LHCN-M2 (cell line): ENCODE measurements around the gene SASH1. TPM values are rescaled to one million over a fixed set of nuclear protein-coding genes. Genes with fewer than 3 reads are reported as not detected.

ENCODE experiments used
- DNase-seq: peaks from one replicate; pipeline ENCODE4 v3.0.0-alpha.2; 2012; ENCODE audit warnings: low read depth
- total RNA-seq: library from RNA; depleted of rRNA; stranded (reverse); fragments of >200 nt; gene quantifications from 2 replicates; pipeline ENCODE4 v1.2.3, GENCODE V29; 2014

SASH1 gene
- total RNA-seq, 1 experiment from 2014 or later, result 29.8 TPM

GRCh38 chr6:148457843-148458159, 115.2 kb downstream of the SASH1 start:
- peak; percentile 24 for DNase-seq

DNA sequence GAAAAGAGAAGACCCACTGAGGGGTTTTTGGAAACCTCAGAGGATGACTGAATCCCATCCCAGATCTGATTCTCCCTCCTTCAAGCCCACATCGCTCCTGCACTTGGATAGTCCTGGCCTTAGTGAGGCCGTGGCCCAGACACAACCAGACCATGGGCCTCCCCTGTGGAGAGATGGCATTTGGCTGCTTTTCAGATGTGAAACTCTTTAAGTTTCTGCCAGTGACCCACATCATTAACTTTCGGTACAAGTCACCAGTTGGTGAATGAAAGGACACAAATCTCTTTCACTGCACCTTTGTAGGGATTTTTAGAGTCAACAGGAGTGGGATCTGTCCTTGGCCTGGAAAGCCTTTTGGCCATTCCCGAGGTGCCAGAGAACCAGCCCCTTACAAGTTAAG, 116.6 kb downstream of the SASH1 start:
- no peak for DNase-seq

DNA sequence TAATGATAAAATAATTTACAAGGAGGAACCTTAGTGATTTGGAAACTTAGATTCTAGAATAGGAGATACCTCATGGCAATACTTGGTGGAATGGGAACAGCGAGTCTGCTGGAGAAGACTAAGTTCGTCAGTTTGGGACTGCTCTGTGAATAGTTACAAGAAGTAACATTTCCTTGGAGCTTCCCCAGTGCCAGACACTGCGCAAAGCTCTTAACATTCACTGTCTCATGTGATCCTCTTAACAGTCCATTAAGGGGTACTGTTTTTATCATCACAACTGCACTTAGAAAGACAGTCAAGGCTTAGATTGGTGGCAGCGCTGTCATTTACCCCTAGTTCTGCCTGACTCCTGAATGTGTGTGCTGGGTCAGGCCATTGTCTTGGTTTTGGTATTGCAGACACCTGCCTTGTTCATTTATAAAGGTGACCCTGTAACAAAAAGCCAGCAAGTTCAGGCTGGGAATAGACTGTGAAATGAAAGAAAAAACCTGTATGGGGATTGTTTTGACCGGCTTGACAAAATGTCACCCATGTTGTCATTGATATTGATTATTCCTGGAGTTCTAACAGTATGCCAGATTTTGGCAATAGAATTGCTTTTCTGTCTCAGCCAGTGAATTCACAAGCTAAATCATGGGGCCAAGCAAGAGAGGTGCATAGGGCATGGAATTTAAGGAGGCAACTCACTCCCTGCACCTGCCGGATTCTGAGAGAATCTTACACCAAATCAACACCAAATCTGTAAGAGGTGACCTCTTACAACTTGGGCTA, 118.4 kb downstream of the SASH1 start:
- DNase-seq, result no peak

DNA sequence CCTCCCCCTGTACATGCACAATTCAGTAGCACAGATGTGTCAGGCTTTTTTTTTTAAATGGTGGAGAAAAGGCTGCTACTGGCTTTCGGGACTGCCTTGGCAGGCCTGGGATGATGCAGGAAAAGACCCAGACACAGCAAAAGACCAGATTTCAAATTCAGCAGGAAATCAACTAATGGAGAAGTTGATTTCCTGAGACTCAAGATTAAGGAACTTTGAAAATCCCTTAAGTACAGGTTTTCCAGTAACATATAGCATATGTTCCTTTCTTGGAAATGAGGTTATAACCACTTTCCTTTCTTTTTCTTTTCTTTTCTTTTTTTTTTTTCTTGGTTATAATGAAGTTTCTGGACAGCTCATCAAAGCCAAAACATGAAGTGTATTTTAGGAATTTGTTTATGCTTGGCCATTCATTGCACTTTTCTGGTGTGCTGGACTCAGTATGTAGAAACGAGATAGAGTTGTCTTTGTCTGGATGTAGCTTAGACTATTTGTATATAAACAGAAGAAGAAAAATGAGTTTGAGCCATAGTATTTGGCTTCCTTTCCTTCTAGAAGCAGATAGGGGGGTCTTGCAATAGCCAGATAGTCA, 119.4 kb downstream of the SASH1 start:
- no peak for DNase-seq

DNA sequence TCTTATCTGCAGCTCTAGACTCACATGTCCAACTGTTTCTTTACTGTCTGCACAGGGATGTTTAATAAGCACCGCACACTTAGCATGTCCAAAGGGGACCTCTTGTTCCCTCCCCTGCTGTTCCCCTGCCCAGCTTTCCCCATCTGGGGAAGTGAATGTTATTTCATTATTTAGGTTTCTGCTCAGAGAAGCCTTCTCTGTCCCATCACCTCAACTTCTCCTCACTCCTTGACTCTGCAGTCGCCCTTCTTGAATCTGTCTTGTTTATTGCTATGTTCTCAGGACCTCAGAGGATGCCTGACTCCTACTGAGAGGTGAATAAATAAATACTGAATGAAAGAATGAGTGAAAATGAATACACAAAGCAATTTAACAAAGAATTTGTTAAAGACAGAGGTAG, 121.0 kb downstream of the SASH1 start:
- no peak for DNase-seq

GRCh38 chr6:148464319-148465010, 121.8 kb downstream of the SASH1 start:
- peak; percentile 76 for DNase-seq

- DNase-seq, result no peak
Observed at GRCh38 chr6:148465011-148465335, 122.3 kb downstream of the SASH1 start.

GRCh38 chr6:148465670-148466069, 123.0 kb downstream of the SASH1 start:
- DNase-seq, result no peak

DNA sequence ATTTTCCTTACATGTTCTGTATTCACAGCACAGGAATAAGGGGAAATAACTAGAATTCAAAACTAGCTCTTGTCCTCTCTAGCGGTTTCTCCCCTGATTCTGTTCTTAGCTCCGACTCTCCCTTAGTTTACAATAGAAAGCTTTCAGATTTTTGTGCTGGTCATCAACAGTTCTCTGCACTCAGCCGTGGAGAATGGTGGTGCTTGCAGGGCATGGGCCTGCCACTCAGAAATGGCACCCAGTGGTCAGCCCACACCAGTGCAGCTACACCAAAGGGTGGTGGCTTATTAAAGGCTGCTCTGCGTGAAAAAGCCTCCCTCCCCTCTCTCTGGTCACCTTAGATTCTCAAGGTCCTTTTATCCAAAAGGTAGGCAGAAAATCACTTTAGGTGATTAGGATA, 123.5 kb downstream of the SASH1 start:
- no peak for DNase-seq

- DNase-seq, result no peak
Observed at GRCh38 chr6:148467926-148468325, 125.3 kb downstream of the SASH1 start.

DNA sequence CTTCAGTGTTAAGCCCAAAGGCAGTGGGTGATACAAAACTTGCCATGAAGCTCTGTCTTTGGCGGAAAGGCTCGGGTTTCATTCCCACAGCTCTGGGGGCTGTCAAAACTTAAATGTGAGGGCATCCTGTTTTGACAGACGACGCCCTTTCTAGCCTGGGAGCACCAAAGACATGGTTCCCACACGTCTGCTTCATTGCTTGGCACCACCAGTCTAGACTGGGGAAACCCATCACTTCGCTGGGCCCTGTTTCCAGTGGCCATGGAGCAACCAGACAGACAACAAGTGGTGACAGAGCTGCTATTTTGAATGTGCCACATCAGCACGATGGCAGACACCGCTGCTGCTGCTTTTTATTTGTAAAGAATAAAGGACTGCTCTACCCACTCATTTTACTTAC, 127.5 kb downstream of the SASH1 start:
- DNase-seq, result no peak

DNA sequence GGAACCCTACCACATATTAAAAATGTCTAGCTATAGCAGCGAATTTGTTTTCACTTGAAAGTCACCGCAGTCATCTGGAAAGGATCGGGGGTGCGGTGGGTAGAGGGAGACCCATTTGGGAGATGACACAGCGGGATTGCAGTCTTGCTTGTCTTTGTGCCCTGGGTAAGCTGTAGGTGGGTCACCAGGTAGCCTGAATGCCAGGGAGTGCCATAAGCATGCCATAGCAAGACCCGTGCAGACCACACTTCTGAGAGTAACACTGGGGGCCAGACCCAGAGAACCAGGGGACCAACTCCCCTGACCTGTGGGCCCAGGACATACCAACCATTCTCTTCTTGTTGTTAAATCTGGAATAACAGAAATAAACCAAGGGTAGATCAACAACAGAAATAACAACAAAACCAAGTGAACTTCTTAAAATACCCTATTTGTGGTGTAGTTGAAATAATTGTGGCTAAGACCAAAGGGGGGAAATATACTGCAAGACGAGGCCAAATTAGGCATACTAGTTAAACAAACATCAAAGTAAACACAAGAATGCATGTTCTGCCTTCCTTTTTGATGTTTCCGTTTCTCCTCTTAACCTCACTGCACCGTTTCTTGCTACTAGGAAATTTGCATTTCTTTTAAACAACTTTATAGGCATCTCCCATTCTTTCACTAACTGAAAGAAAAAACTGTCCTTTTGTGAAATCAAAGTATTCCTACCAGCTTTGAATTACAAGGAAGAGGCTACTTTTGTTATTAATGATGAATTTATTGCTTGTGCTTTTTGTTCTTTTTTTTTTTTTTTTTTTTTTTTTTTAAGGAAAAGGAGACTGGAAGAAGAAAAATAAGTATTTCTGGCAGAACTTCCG, 128.2 kb downstream of the SASH1 start:
- no peak for DNase-seq

DNA sequence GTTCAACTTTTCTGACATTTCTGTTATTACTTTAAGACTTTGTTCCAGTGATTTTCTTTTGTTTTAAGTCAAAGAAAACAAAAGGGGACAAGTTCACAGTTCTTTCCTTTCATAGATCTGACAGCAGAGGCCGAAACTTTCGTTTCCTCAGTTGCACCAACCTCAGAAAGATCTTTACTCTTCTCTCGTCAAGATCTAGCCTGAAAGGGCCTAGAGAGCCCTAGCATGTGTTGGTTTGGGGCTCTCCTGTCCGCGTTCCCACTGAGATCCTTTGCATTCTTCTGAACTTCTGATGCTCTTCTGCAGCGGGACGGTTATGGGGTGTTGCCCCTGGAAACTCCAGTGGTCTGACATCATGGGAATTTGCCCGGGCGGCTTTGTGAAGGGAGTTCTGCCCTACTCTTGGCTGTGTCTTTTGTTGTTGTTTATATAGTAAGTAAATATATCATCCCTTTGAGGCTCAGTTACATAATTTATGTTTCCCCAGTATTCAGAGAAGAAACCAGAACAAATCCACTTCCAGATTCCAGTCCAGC, 129.1 kb downstream of the SASH1 start:
- no peak for DNase-seq

DNA sequence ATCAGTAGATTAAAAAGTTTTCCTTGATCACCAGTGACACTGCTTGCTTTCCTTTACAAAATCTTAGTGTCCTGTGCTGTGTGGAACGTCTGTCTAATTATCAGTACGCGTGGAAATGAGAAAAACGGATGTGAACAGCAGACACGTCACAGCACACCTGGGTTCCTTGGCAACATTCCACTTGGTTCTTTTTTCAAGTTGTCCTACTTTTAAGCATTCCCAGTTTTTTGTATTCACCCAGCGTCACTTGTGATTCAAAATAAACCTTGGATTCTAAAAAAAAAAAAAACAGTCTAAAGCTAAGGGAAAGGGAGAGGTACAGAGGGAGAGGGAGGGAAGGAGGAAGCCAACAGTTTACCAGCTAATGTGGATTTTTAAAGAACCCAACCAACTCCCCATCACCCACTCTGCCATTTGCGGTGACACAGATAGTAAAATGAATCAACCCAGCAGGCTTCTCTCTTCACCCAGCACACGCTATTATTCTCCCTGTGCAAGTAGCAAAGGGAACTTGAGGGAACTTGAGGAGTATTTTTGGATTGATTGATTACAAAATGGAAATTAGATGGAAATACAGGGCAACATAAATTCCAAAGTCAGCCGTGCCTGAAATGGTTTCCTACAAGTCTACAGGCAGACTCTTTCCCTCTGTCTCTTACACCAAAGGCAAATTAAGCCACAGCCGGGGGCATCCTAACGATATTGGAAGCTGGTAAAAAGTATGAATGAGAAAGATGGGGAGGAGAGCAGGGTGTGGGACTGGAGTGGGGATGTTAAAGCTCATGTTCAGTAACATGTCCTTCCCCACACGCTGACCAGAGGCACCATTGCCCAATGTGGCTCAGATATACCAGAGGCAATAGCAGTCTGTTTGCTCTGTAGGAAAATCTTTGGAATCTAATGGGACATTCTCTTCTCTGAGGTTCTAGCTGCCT, 129.8 kb downstream of the SASH1 start:
- no peak for DNase-seq

DNA sequence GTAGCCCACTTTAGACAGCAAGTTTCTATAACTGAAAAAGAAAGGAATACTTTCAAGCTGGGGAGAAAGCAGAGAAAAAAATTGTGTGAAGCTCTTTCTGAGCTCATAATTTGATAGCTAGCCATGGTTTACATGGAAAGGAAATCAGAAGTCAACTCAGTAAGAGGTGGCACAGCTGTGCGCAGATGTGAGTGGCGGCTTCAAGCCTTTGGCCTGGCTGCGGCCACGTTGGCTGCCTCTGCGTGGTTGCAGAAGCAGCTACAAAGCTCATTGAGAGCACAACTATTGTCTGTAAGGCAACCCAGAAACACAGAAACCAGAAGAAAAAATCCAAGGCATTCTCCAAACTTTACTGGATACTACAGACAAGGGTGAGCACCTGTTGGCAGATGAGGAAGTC, 136.9 kb downstream of the SASH1 start:
- DNase-seq, result no peak

DNA sequence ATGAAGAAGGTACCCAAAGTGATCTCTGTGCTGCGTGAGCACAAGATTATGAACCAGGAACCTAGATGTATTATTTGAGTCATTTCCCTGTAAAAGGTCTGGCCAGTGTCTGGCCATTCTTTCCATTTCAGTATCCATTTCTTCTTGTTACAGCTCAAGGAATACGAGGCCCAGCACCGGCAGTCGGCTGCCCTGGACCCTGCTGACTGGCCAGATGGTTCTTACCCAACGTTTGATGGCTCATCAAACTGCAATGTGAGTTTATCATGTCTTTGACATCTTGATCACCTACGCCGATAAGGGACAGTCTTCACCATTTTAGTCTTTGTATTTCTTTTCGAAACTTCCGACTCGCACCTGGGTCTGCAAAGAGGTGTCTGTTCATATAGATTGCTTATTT, 144.8 kb downstream of the SASH1 start:
- DNase-seq, result no peak

DNA sequence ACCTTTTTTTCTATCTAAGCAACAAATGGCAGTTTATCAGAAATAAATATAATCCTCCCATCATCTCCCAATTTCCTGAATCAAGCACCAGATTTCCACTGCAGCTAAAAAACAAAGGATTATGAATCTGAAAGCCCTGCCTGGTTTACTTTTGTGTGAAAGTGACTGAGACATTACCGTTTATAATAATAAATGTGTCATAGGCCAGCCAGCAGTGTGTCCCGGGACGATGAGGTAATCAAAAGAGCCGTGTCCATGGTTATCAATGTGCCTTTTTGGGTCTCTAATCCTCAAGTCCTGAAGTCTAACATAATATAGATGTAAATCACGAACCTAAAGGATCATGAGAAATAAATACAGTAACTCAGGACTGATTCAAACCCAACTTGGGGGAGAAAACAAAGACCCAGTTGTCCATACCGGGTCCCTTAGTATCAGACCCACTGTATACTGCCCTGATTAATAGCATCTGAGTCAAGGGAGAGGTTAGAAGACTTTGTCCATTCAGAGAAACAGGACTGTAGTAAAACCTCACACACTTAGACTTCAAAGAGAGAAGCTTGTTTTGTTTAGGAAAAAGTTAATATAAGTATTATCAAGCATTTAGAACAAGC, 149.1 kb downstream of the SASH1 start:
- peak; percentile 52 for DNase-seq

DNA sequence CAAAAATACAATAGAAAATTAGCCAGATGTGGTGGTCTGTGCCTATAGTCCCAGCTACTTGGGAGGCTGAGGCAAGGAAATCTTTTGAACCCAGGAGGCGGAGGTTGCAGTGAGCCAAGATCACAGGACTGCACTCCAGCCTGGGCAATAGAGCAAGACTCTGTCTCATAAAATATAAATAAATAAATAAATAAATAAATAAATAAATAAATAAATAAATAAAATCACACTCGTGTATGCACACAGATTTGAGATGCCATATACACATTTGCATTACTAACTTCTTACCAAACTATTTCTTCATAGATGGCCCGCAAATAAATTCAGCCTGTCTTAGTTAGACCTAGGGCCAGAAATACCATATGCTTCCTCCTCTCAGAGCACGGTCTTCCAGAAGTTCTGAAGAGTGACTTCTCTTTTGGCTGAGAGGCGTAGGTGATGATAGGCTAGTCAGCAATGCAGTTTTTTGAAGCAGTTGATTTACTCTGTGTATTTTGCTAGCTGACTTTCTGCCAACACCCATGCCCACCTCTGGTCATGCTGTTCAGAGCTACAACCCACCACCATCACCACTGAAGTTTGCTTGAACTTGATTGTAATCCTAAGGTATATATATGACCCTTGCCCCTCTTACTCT, 150.1 kb downstream of the SASH1 start:
- no peak for DNase-seq

DNA sequence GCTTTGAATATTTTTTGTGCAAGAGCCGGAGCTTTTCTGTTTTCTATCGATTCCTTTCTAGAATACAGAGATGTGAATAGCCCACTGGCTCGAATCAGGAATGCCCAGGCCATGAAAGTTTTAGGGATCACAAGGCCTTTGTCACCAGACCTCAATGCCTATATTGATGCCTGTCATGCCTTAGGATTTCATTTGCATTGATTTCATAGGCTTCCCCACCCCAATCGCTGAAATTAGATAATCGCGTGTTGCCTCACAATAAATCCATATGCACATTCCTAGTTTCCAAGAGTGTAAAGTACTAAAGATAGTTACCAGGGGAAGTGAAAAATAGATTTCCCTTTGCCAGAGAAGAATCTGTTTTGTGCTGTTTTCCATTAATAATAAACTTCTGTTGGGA, 150.8 kb downstream of the SASH1 start:
- no peak for DNase-seq

DNA sequence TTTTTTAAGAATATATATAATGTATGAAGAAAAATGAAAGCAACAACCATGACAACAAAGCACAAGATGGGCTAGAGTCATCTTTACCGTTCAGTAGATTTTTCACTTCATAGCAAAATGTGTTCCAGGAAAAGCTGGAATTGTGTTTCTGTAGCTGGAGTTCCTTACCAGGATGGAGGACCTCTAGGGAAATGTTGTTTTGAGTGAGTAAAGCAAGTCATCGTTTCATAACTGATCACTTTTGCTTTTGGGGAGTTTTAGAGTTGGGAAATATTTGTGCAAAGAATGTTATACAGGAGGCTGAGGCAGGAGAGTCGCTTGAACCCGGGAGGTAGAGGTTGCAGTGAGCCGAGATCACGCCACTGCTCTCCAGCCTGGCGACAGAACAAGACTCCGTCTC, 151.6 kb downstream of the SASH1 start:
- DNase-seq, result no peak
